ENCODE data around the gene HBA2. TPM values are rescaled to one million over a fixed set of nuclear protein-coding genes. Genes with fewer than 3 reads are reported as not detected.
A peak's percentile ranks its signal among the peaks of the same experiment; 100 is the strongest.

The HBA2 gene
- total and polyA plus RNA-seq, 2 experiments from 2014 or later = 1.9 to 7.8 TPM

- 0 out of 2 replicates have a peak, but pooled peaks cover 3% of the 10 kb centered on the region for H4K20me1 ChIP-seq (replicated peaks; ENCODE audit: insufficient read depth)
- H3F3A ChIP-seq (replicated peaks; ENCODE audit: low read depth) = 0 out of 2 replicates have a peak, but pooled peaks cover 6% of the 10 kb centered on the region
- Mint-ChIP-seq H3K4me1 (peaks cover 5% of the 10 kb centered on the region; the same call in 2 of the 3 replicates), H3K27ac (no peak overlapping the region), H3K4me3 (peak overlapping the region; percentile 82), H3K36me3 (ENCODE audit: low read depth) (no peaks in the 10 kb centered on the region), H3K27me3 (ENCODE audit: insufficient read depth, low read depth, poor library complexity) (peaks cover 35% of the 10 kb centered on the region), H3K9me3 (peaks cover 4% of the 10 kb centered on the region; the same call in 2 of the 3 replicates)
- peak overlapping the region; percentile 99 for H2AFZ ChIP-seq
- H3K36me3 ChIP-seq (ENCODE audit: insufficient read depth) = no peaks in the 10 kb centered on the region
- H3K4me2 ChIP-seq = peak overlapping the region; percentile 98
- ATAC-seq (no peak), DNase-seq (ENCODE audit: low spot score) (no peak)
- TF ChIP-seq EZH2phosphoT487 (IDR thresholded peaks at IDR 0.05; ENCODE audit: unreplicated experiment) = no peak
- no peak for TF ChIP-seq STAT1 (IDR thresholded peaks at IDR 0.05; ENCODE audit: unreplicated experiment)
- TF ChIP-seq, protein P1, sequence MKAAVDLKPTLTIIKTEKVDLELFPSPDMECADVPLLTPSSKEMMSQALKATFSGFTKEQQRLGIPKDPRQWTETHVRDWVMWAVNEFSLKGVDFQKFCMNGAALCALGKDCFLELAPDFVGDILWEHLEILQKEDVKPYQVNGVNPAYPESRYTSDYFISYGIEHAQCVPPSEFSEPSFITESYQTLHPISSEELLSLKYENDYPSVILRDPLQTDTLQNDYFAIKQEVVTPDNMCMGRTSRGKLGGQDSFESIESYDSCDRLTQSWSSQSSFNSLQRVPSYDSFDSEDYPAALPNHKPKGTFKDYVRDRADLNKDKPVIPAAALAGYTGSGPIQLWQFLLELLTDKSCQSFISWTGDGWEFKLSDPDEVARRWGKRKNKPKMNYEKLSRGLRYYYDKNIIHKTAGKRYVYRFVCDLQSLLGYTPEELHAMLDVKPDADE (IDR thresholded peaks at IDR 0.05) = no peak
- TF ChIP-seq, protein P2, sequence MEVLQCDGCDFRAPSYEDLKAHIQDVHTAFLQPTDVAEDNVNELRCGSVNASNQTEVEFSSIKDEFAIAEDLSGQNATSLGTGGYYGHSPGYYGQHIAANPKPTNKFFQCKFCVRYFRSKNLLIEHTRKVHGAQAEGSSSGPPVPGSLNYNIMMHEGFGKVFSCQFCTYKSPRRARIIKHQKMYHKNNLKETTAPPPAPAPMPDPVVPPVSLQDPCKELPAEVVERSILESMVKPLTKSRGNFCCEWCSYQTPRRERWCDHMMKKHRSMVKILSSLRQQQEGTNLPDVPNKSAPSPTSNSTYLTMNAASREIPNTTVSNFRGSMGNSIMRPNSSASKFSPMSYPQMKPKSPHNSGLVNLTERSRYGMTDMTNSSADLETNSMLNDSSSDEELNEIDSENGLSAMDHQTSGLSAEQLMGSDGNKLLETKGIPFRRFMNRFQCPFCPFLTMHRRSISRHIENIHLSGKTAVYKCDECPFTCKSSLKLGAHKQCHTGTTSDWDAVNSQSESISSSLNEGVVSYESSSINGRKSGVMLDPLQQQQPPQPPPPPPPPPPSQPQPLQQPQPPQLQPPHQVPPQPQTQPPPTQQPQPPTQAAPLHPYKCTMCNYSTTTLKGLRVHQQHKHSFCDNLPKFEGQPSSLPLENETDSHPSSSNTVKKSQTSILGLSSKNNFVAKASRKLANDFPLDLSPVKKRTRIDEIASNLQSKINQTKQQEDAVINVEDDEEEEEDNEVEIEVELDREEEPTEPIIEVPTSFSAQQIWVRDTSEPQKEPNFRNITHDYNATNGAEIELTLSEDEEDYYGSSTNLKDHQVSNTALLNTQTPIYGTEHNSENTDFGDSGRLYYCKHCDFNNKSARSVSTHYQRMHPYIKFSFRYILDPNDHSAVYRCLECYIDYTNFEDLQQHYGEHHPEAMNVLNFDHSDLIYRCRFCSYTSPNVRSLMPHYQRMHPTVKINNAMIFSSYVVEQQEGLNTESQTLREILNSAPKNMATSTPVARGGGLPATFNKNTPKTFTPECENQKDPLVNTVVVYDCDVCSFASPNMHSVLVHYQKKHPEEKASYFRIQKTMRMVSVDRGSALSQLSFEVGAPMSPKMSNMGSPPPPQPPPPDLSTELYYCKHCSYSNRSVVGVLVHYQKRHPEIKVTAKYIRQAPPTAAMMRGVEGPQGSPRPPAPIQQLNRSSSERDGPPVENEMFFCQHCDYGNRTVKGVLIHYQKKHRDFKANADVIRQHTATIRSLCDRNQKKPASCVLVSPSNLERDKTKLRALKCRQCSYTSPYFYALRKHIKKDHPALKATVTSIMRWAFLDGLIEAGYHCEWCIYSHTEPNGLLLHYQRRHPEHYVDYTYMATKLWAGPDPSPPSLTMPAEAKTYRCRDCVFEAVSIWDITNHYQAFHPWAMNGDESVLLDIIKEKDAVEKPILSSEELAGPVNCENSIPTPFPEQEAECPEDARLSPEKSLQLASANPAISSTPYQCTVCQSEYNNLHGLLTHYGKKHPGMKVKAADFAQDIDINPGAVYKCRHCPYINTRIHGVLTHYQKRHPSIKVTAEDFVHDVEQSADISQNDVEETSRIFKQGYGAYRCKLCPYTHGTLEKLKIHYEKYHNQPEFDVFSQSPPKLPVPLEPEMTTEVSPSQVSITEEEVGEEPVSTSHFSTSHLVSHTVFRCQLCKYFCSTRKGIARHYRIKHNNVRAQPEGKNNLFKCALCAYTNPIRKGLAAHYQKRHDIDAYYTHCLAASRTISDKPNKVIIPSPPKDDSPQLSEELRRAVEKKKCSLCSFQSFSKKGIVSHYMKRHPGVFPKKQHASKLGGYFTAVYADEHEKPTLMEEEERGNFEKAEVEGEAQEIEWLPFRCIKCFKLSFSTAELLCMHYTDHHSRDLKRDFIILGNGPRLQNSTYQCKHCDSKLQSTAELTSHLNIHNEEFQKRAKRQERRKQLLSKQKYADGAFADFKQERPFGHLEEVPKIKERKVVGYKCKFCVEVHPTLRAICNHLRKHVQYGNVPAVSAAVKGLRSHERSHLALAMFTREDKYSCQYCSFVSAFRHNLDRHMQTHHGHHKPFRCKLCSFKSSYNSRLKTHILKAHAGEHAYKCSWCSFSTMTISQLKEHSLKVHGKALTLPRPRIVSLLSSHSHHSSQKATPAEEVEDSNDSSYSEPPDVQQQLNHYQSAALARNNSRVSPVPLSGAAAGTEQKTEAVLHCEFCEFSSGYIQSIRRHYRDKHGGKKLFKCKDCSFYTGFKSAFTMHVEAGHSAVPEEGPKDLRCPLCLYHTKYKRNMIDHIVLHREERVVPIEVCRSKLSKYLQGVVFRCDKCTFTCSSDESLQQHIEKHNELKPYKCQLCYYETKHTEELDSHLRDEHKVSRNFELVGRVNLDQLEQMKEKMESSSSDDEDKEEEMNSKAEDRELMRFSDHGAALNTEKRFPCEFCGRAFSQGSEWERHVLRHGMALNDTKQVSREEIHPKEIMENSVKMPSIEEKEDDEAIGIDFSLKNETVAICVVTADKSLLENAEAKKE (CRISPR knock-in tag; IDR thresholded peaks at IDR 0.05) = no peak
- TF ChIP-seq JUNB (IDR thresholded peaks at IDR 0.05; ENCODE audit: unreplicated experiment) = no peak
- no peak for TF ChIP-seq ZNF331 (CRISPR knock-in tag; IDR thresholded peaks at IDR 0.05; ENCODE audit: low read depth)
- no peak for TF ChIP-seq EZH2 (IDR thresholded peaks at IDR 0.05; ENCODE audit: low read depth, unreplicated experiment)
- TF ChIP-seq NANOG (IDR thresholded peaks at IDR 0.05; ENCODE audit: borderline replicate concordance) = no peak
- no peak for TF ChIP-seq ZNF114 (CRISPR knock-in tag; IDR thresholded peaks at IDR 0.05)
- TF ChIP-seq CTCF (conservative IDR thresholded peaks at IDR 0.05; ENCODE audit: low read depth in 2 of 2) = no peak
- TF ChIP-seq, protein P3, sequence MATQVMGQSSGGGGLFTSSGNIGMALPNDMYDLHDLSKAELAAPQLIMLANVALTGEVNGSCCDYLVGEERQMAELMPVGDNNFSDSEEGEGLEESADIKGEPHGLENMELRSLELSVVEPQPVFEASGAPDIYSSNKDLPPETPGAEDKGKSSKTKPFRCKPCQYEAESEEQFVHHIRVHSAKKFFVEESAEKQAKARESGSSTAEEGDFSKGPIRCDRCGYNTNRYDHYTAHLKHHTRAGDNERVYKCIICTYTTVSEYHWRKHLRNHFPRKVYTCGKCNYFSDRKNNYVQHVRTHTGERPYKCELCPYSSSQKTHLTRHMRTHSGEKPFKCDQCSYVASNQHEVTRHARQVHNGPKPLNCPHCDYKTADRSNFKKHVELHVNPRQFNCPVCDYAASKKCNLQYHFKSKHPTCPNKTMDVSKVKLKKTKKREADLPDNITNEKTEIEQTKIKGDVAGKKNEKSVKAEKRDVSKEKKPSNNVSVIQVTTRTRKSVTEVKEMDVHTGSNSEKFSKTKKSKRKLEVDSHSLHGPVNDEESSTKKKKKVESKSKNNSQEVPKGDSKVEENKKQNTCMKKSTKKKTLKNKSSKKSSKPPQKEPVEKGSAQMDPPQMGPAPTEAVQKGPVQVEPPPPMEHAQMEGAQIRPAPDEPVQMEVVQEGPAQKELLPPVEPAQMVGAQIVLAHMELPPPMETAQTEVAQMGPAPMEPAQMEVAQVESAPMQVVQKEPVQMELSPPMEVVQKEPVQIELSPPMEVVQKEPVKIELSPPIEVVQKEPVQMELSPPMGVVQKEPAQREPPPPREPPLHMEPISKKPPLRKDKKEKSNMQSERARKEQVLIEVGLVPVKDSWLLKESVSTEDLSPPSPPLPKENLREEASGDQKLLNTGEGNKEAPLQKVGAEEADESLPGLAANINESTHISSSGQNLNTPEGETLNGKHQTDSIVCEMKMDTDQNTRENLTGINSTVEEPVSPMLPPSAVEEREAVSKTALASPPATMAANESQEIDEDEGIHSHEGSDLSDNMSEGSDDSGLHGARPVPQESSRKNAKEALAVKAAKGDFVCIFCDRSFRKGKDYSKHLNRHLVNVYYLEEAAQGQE (IDR thresholded peaks at IDR 0.05; ENCODE audit: unreplicated experiment) = no peak
- H3K9me2 ChIP-seq (ENCODE audit: insufficient read depth) = no peaks in the 10 kb centered on the region
- no peak overlapping the region for H3K27ac ChIP-seq (ENCODE audit: low read depth)
- H3K4me1 ChIP-seq (ENCODE audit: insufficient read depth) = peaks cover 5% of the 10 kb centered on the region; the same call in 1 of the 2 replicates
- H3K4me3 ChIP-seq = peak overlapping the region; percentile 85
- no peaks in the 10 kb centered on the region for H3K79me2 ChIP-seq (replicated peaks; ENCODE audit: insufficient read depth)
- H3K27me3 ChIP-seq (ENCODE audit: insufficient read depth) = peaks cover 71% of the 10 kb centered on the region
These were observed 17.7 kb upstream of the HBA2 start for GRCh38 chr16:155031-155398.
